KMS-11 (cell line): ENCODE data around the gene TMEM116.
A peak's percentile ranks its signal among the peaks of the same experiment; 100 is the strongest.

ENCODE experiments used
- H2AFZ ChIP-seq: fragments of 200-600 bp; sonication (generic); 2 replicates; pipeline ENCODE4 v1.6.1; 2016; ENCODE audit warnings: antibody characterized with exemption, mixed run types, low read depth
- H3K27ac ChIP-seq: fragments of 200-600 bp; sonication (generic); 2 replicates; pipeline ENCODE4 v1.6.1; 2016; ENCODE audit warnings: mild to moderate bottlenecking, mixed run types
- H3K27me3 ChIP-seq: fragments of 200-600 bp; sonication (generic); 2 replicates; pipeline ENCODE4 v1.6.1; 2017; ENCODE audit warnings: mild to moderate bottlenecking, low read depth, mixed run types, moderate library complexity; ENCODE audit not compliant: insufficient read depth
- H3K36me3 ChIP-seq: fragments of 200-600 bp; sonication (generic); 2 replicates; pipeline ENCODE4 v1.6.1; 2017; ENCODE audit warnings: mild to moderate bottlenecking, mixed run types; ENCODE audit not compliant: insufficient read depth
- H3K4me1 ChIP-seq: fragments of 200-600 bp; sonication (generic); 2 replicates; pipeline ENCODE4 v1.6.1; 2016; ENCODE audit warnings: mild to moderate bottlenecking, low read depth, mixed run types; ENCODE audit not compliant: poor library complexity, severe bottlenecking
- H3K4me2 ChIP-seq: fragments of 200-600 bp; sonication (generic); 2 replicates; pipeline ENCODE4 v1.7.0; 2016; ENCODE audit warnings: mild to moderate bottlenecking, mixed run types
- H3K4me3 ChIP-seq: fragments of 200-600 bp; sonication (generic); IDR thresholded peaks from 2 replicates; pipeline ENCODE4 v1.6.1; 2017; ENCODE audit warnings: low read depth, low read length, mixed read lengths; ENCODE audit not compliant: insufficient read depth
- H3K79me2 ChIP-seq: fragments of 200-600 bp; sonication (generic); 2 replicates; pipeline ENCODE4 v1.6.1; 2016; ENCODE audit warnings: low read depth, mixed run types; ENCODE audit not compliant: insufficient read depth
- H3K9ac ChIP-seq: fragments of 200-600 bp; sonication (generic); 2 replicates; pipeline ENCODE4 v1.6.1; 2016; ENCODE audit warnings: mild to moderate bottlenecking, mixed run types
- H4K20me1 ChIP-seq: fragments of 200-600 bp; sonication (generic); 2 replicates; pipeline ENCODE4 v1.6.1; 2016; ENCODE audit warnings: mild to moderate bottlenecking, mixed run types; ENCODE audit not compliant: insufficient read depth
- CTCF ChIP-seq: fragments of 200-600 bp; sonication (generic); conservative IDR thresholded peaks from 2 replicates; pipeline ENCODE4 v1.6.1; 2017; ENCODE audit warnings: low read depth, mild to moderate bottlenecking, antibody characterized with exemption, low read length, moderate library complexity, mixed read lengths

TMEM116 gene

GRCh38 chr12:111927346-111927745, 85.6 kb downstream of the TMEM116 start:
- no peak overlapping the region for H3K9ac ChIP-seq
- H3K4me3 ChIP-seq, result no peak overlapping the region
- H3K27me3 ChIP-seq, result no peaks in the 10 kb centered on the region
- peak overlapping the region; percentile 77 for H3K27ac ChIP-seq
- no peak for TF ChIP-seq CTCF
- H3K79me2 ChIP-seq, result no peaks in the 10 kb centered on the region
- H3K36me3 ChIP-seq, result no peaks in the 10 kb centered on the region
- H3K4me2 ChIP-seq, result peak overlapping the region; percentile 60
- H4K20me1 ChIP-seq, result no peaks in the 10 kb centered on the region
- H2AFZ ChIP-seq, result no peak overlapping the region
- peaks cover 31% of the 10 kb centered on the region for H3K4me1 ChIP-seq

GRCh38 chr12:111926631-111927030, 86.3 kb downstream of the TMEM116 start:
- Histone ChIP-seq H3K27me3 (no peaks in the 10 kb centered on the region), H3K9ac (no peak overlapping the region), H3K4me3 (no peak overlapping the region), H4K20me1 (no peaks in the 10 kb centered on the region), H3K4me2 (peak overlapping the region; percentile 60; the same call in 1 of the 2 replicates), H3K36me3 (no peaks in the 10 kb centered on the region), H2AFZ (no peak overlapping the region), H3K4me1 (peaks cover 31% of the 10 kb centered on the region), H3K79me2 (no peaks in the 10 kb centered on the region), H3K27ac (peak overlapping the region; percentile 77; the same call in 1 of the 2 replicates)
- no peak for TF ChIP-seq CTCF

GRCh38 chr12:111925171-111925570, 87.8 kb downstream of the TMEM116 start:
- Histone ChIP-seq H4K20me1 (no peaks in the 10 kb centered on the region), H3K4me1 (peaks cover 31% of the 10 kb centered on the region), H3K27ac (no peak overlapping the region), H3K36me3 (no peaks in the 10 kb centered on the region), H3K4me3 (no peak overlapping the region), H3K79me2 (no peaks in the 10 kb centered on the region), H3K9ac (no peak overlapping the region), H3K27me3 (no peaks in the 10 kb centered on the region), H2AFZ (no peak overlapping the region), H3K4me2 (no peak overlapping the region)
- no peak for TF ChIP-seq CTCF

GRCh38 chr12:111907740-111908139, 105.2 kb downstream of the TMEM116 start:
- no peak for TF ChIP-seq CTCF
- H3K27me3 ChIP-seq, result no peaks in the 10 kb centered on the region
- H3K4me3 ChIP-seq, result no peak overlapping the region
- no peak overlapping the region for H3K9ac ChIP-seq
- no peaks in the 10 kb centered on the region for H3K36me3 ChIP-seq
- H3K4me1 ChIP-seq, result no peaks in the 10 kb centered on the region
- no peak overlapping the region for H3K27ac ChIP-seq
- no peaks in the 10 kb centered on the region for H4K20me1 ChIP-seq
- H3K79me2 ChIP-seq, result no peaks in the 10 kb centered on the region
- no peak overlapping the region for H2AFZ ChIP-seq
- no peak overlapping the region for H3K4me2 ChIP-seq

- Histone ChIP-seq H4K20me1 (no peaks in the 10 kb centered on the region), H2AFZ (no peak overlapping the region), H3K9ac (no peak overlapping the region), H3K79me2 (no peaks in the 10 kb centered on the region), H3K27me3 (no peaks in the 10 kb centered on the region), H3K4me1 (no peaks in the 10 kb centered on the region), H3K27ac (no peak overlapping the region), H3K36me3 (no peaks in the 10 kb centered on the region), H3K4me3 (no peak overlapping the region), H3K4me2 (no peak overlapping the region)
- TF ChIP-seq CTCF, result no peak
Observed at GRCh38 chr12:111905502-111905901, 107.5 kb downstream of the TMEM116 start.
